HepG2 (cell line): Measurements from ENCODE around the gene TOM1L2. TPM values are rescaled to one million over a fixed set of nuclear protein-coding genes. Genes with fewer than 3 reads are reported as not detected.
A peak's percentile ranks its signal among the peaks of the same experiment; 100 is the strongest.

ENCODE experiments used
- DMAP1 ChIP-seq: IDR thresholded peaks from 2 replicates; pipeline ENCODE4 v1.6.1; 2016
- ERF ChIP-seq: IDR thresholded peaks from 2 replicates; pipeline ENCODE4 v1.6.1; 2018; ENCODE audit warnings: missing biosample characterization, missing genetic modification reagents
- GTF2F1 ChIP-seq: fragments of 150-350 bp; IDR thresholded peaks from 2 replicates; pipeline ENCODE4 v1.6.1; 2014; ENCODE audit warnings: low read length
- HINFP ChIP-seq: sonication (generic); formaldehyde crosslinking; IDR thresholded peaks from 2 replicates; pipeline ENCODE4 v1.4.0; 2020; ENCODE audit warnings: low read depth, mild to moderate bottlenecking, missing genetic modification reagents
- JUNB ChIP-seq: sonication (generic); formaldehyde crosslinking; IDR thresholded peaks from 2 replicates; pipeline ENCODE4 v1.8.0; 2022; ENCODE audit warnings: missing genetic modification reagents, mild to moderate bottlenecking, borderline replicate concordance
- MED13 ChIP-seq: sonication (generic); formaldehyde crosslinking; IDR thresholded peaks from 2 replicates; pipeline ENCODE4 v1.5.0; 2020; ENCODE audit warnings: missing genetic modification reagents
- MYNN ChIP-seq: sonication (generic); formaldehyde crosslinking; IDR thresholded peaks from 2 replicates; pipeline ENCODE4 v1.4.0; 2020; ENCODE audit warnings: mild to moderate bottlenecking, low read depth, missing genetic modification reagents
- NFYC ChIP-seq: IDR thresholded peaks from 2 replicates; pipeline ENCODE4 v1.6.1; 2016; ENCODE audit warnings: missing genetic modification reagents, missing compliant biosample characterization
- NR2F2 ChIP-seq: IDR thresholded peaks from 2 replicates; pipeline ENCODE4 v1.6.1; 2012; ENCODE audit warnings: low read depth, inconsistent platforms, borderline replicate concordance
- POLR2AphosphoS2 ChIP-seq: IDR thresholded peaks from 2 replicates; pipeline ENCODE4 v1.6.1; 2011; ENCODE audit warnings: low read depth, low read length, improper control_type of control experiment
- RNF2 ChIP-seq: fragments of 450-650 bp; conservative IDR thresholded peaks from 2 replicates; pipeline ENCODE4 v1.6.1; 2016; ENCODE audit warnings: low read depth
- SALL1 ChIP-seq: sonication (generic); formaldehyde crosslinking; IDR thresholded peaks from 2 replicates; pipeline ENCODE4 v1.8.0; 2022; ENCODE audit warnings: mild to moderate bottlenecking, missing genetic modification reagents
- SP4 ChIP-seq: sonication (generic); formaldehyde crosslinking; IDR thresholded peaks from 2 replicates; pipeline ENCODE4 v1.8.1; 2023; ENCODE audit warnings: mild to moderate bottlenecking, missing genetic modification reagents
- THAP9 ChIP-seq: sonication (generic); formaldehyde crosslinking; IDR thresholded peaks from 2 replicates; pipeline ENCODE4; 2020; ENCODE audit warnings: missing genetic modification reagents, mild to moderate bottlenecking, borderline replicate concordance
- TRIM22 ChIP-seq: fragments of 450-650 bp; IDR thresholded peaks from 2 replicates; pipeline ENCODE4 v1.6.1; 2017
- ZBTB20 ChIP-seq: sonication (generic); formaldehyde crosslinking; IDR thresholded peaks from 2 replicates; pipeline ENCODE4 v1.8.1; 2023; ENCODE audit warnings: missing genetic modification reagents, low read depth, mild to moderate bottlenecking, borderline replicate concordance
- ZKSCAN5 ChIP-seq: sonication (generic); formaldehyde crosslinking; IDR thresholded peaks from 2 replicates; pipeline ENCODE4 v1.5.1; 2020; ENCODE audit warnings: mild to moderate bottlenecking, missing genetic modification reagents
- ZNF3 ChIP-seq: IDR thresholded peaks from 2 replicates; pipeline ENCODE4 v1.7.0; 2017; ENCODE audit warnings: inconsistent platforms
- ZNF33B ChIP-seq: sonication (generic); formaldehyde crosslinking; IDR thresholded peaks from 2 replicates; pipeline ENCODE4 v1.5.1; 2020; ENCODE audit warnings: mild to moderate bottlenecking, missing genetic modification reagents
- ZNF446 ChIP-seq: sonication (generic); formaldehyde crosslinking; IDR thresholded peaks from 2 replicates; pipeline ENCODE4 v1.5.0; 2020; ENCODE audit warnings: mild to moderate bottlenecking, missing genetic modification reagents
- ZNF501 ChIP-seq: sonication (generic); formaldehyde crosslinking; IDR thresholded peaks from 2 replicates; pipeline ENCODE4 v1.5.1; 2020; ENCODE audit warnings: mild to moderate bottlenecking, moderate library complexity, missing genetic modification reagents
- ZNF557 ChIP-seq: sonication (generic); formaldehyde crosslinking; IDR thresholded peaks from 2 replicates; pipeline ENCODE4 v1.4.0; 2020; ENCODE audit warnings: missing genetic modification reagents
- ZNF816 ChIP-seq: sonication (generic); formaldehyde crosslinking; IDR thresholded peaks from 2 replicates; pipeline ENCODE4 v1.8.0; 2022; ENCODE audit warnings: missing genetic modification reagents, mild to moderate bottlenecking, borderline replicate concordance
- ZUFSP ChIP-seq: sonication (generic); formaldehyde crosslinking; IDR thresholded peaks from 2 replicates; pipeline ENCODE4 v1.9.0; 2021; ENCODE audit warnings: missing genetic modification reagents, mild to moderate bottlenecking, borderline replicate concordance
- polyA plus RNA-seq, 8 experiments: library from polyadenylated mRNA; depleted of rRNA in 3 of 8; stranded (reverse) in 7 of 8; unstranded in 1 of 8; fragments of >200 nt; fragmentation: Illumina TruSeq in 4 of 8; extraction: Trizol in 4 of 8; gene quantifications; 2 replicates each; pipeline versions ENCODE4 v1.2.1 to v1.2.3, GENCODE V29; 2011 to 2016; ENCODE audit warnings: low read depth in 4 of 8, missing spikeins in 1 of 8, mixed read lengths in 1 of 8; ENCODE audit not compliant: insufficient read depth in 1 of 8
- total RNA-seq, 5 experiments: library from RNA; depleted of rRNA; stranded (reverse); fragments of >200 nt; fragmentation: Illumina TruSeq; extraction: Trizol; gene quantifications; 2 replicates each; pipeline ENCODE4 v1.2.3, GENCODE V29; 2016; ENCODE audit warnings: low read depth in 1 of 5

TOM1L2 gene
- total and polyA plus RNA-seq, 2 of the 13 experiments (the other 11 are each of a cell fraction or from before 2014, with no cell fraction given) = 4.7 to 7.4 TPM

GRCh38 chr17:17859909-17860765 is 112.1 kb downstream of the TOM1L2 start (continued):
- no peak for TF ChIP-seq HINFP (CRISPR knock-in tag)
- TF ChIP-seq ZNF557 (CRISPR knock-in tag) = no peak
- peak; percentile 47; the same call in 1 of the 2 replicates for TF ChIP-seq ERF (CRISPR knock-in tag)
- TF ChIP-seq SP4 (CRISPR knock-in tag) = no peak
- no peak for TF ChIP-seq TRIM22
- no peak for TF ChIP-seq ZNF501 (CRISPR knock-in tag)
- TF ChIP-seq ZKSCAN5 (CRISPR knock-in tag) = no peak
- peak; percentile 66 for TF ChIP-seq SALL1 (CRISPR knock-in tag)
- no peak for TF ChIP-seq ZUFSP
- no peak for TF ChIP-seq MYNN (CRISPR knock-in tag)
- TF ChIP-seq ZBTB20 (CRISPR knock-in tag) = no peak
- 0 out of 2 replicates have a peak, but pooled peaks have one; percentile 27 for TF ChIP-seq THAP9 (CRISPR knock-in tag)
- no peak for TF ChIP-seq ZNF33B
- no peak for TF ChIP-seq POLR2AphosphoS2
- TF ChIP-seq ZNF446 = no peak
- TF ChIP-seq MED13 = no peak
- no peak for TF ChIP-seq RNF2
- no peak for TF ChIP-seq DMAP1 (CRISPR knock-in tag)
- no peak for TF ChIP-seq NR2F2
- no peak for TF ChIP-seq NFYC (CRISPR knock-in tag)
- no peak for TF ChIP-seq ZNF816 (CRISPR knock-in tag)
- no peak for TF ChIP-seq JUNB (CRISPR knock-in tag)
- TF ChIP-seq ZNF3 (CRISPR knock-in tag) = no peak
- no peak for TF ChIP-seq GTF2F1
